HEK293T (cell line): ENCODE data around the gene GAB2.

Experiments
- CTCF ChIA-PET: fragments of 350-600 bp; formaldehyde crosslinking; extraction: SDS; loops from one replicate; lab custom pipeline; 2021; ENCODE audit warnings: antibody characterized with exemption, inconsistent platforms; lab: Yijun Ruan, JAX
- POLR2A ChIA-PET: fragments of 350-600 bp; formaldehyde crosslinking; extraction: SDS; loops from one replicate; lab custom pipeline; 2020; ENCODE audit warnings: antibody characterized with exemption, inconsistent platforms; lab: Yijun Ruan, JAX
- DNase-seq: peaks from one replicate; pipeline ENCODE4 v3.0.0; 2012; ENCODE audit warnings: mixed read lengths; ENCODE audit errors: extremely low spot score
- ARNT ChIP-seq: fragments of 450-650 bp; IDR thresholded peaks from 2 replicates; pipeline ENCODE4 v1.6.1; 2017; ENCODE audit warnings: mild to moderate bottlenecking
- BHLHE40 ChIP-seq: fragments of 450-650 bp; IDR thresholded peaks from 2 replicates; pipeline ENCODE4 v1.6.1; 2016; ENCODE audit warnings: mild to moderate bottlenecking, moderate library complexity, borderline replicate concordance
- CTBP1 ChIP-seq: fragments of 450-650 bp; IDR thresholded peaks from 2 replicates; pipeline ENCODE4 v1.6.1; 2016; ENCODE audit warnings: borderline replicate concordance
- ELF4 ChIP-seq: fragments of 450-650 bp; IDR thresholded peaks from 2 replicates; pipeline ENCODE4 v1.6.1; 2017; ENCODE audit warnings: antibody characterized with exemption
- FOXA1 ChIP-seq: fragments of 450-650 bp; IDR thresholded peaks from 2 replicates; pipeline ENCODE4 v1.6.1; 2016; ENCODE audit warnings: mild to moderate bottlenecking
- FOXK2 ChIP-seq: fragments of 450-650 bp; IDR thresholded peaks from 2 replicates; pipeline ENCODE4 v1.6.1; 2016; ENCODE audit warnings: mild to moderate bottlenecking
- FOXM1 ChIP-seq: fragments of 450-650 bp; IDR thresholded peaks from 2 replicates; pipeline ENCODE4 v1.6.1; 2017; ENCODE audit warnings: mild to moderate bottlenecking, borderline replicate concordance
- HDGF ChIP-seq: fragments of 450-650 bp; IDR thresholded peaks from 2 replicates; pipeline ENCODE4 v1.6.1; 2017; ENCODE audit warnings: antibody characterized with exemption, borderline replicate concordance
- L3MBTL2 ChIP-seq: fragments of 450-650 bp; conservative IDR thresholded peaks from 2 replicates; pipeline ENCODE4 v1.6.1; 2016; ENCODE audit warnings: mild to moderate bottlenecking
- LEF1 ChIP-seq: fragments of 450-650 bp; IDR thresholded peaks from 2 replicates; pipeline ENCODE4 v1.6.1; 2017; ENCODE audit warnings: mild to moderate bottlenecking, borderline replicate concordance
- NFRKB ChIP-seq: fragments of 450-650 bp; IDR thresholded peaks from 2 replicates; pipeline ENCODE4 v1.6.1; 2016; ENCODE audit warnings: mild to moderate bottlenecking, moderate library complexity
- PKNOX1 ChIP-seq: fragments of 450-650 bp; IDR thresholded peaks from 2 replicates; pipeline ENCODE4 v1.6.1; 2016
- SP1 ChIP-seq: fragments of 450-650 bp; IDR thresholded peaks from 2 replicates; pipeline ENCODE4 v1.6.1; 2017
- SUZ12 ChIP-seq: fragments of 450-650 bp; IDR thresholded peaks from 2 replicates; pipeline ENCODE4 v1.6.1; 2016; ENCODE audit warnings: mild to moderate bottlenecking
- TARDBP ChIP-seq: fragments of 450-650 bp; IDR thresholded peaks from 2 replicates; pipeline ENCODE4 v1.6.1; 2016
- ZNF384 ChIP-seq: fragments of 450-650 bp; IDR thresholded peaks from 2 replicates; pipeline ENCODE4 v1.6.1; 2016

The GAB2 gene

GRCh38 chr11:78428773-78429172, 11.2 kb upstream of the GAB2 start:
- TF ChIP-seq LEF1 (no peak), CTBP1 (no peak), NFRKB (no peak), ZNF384 (no peak)
- no peak for DNase-seq
- POLR2A ChIA-PET, result no interaction called here
- CTCF ChIA-PET, result interaction anchor here (0.6 to 1.2 kb wide), 4 partner anchors 10 to 293 kb away, joined by 3 to 5 read pairs (median 4); no protein-coding TSS in a partner anchor

GRCh38 chr11:78428266-78428636, 10.6 kb upstream of the GAB2 start:
- CTCF ChIA-PET, result interaction anchor here (1.0 to 1.2 kb wide), 2 partner anchors 10 to 200 kb away, joined by 3 to 5 read pairs; no protein-coding TSS in a partner anchor
- POLR2A ChIA-PET, result no interaction called here
- DNase-seq, result no peak
- TF ChIP-seq FOXM1, result no peak
- no peak for TF ChIP-seq BHLHE40
- no peak for TF ChIP-seq TARDBP
- TF ChIP-seq ELF4, result no peak
- TF ChIP-seq PKNOX1, result no peak
- no peak for TF ChIP-seq HDGF
- TF ChIP-seq CTBP1, result no peak
- TF ChIP-seq FOXK2, result no peak
- TF ChIP-seq ZNF384, result no peak
- no peak for TF ChIP-seq FOXA1
- no peak for TF ChIP-seq NFRKB
- TF ChIP-seq LEF1, result no peak
- TF ChIP-seq SP1, result no peak
- TF ChIP-seq ARNT, result no peak
- no peak for TF ChIP-seq L3MBTL2

DNA sequence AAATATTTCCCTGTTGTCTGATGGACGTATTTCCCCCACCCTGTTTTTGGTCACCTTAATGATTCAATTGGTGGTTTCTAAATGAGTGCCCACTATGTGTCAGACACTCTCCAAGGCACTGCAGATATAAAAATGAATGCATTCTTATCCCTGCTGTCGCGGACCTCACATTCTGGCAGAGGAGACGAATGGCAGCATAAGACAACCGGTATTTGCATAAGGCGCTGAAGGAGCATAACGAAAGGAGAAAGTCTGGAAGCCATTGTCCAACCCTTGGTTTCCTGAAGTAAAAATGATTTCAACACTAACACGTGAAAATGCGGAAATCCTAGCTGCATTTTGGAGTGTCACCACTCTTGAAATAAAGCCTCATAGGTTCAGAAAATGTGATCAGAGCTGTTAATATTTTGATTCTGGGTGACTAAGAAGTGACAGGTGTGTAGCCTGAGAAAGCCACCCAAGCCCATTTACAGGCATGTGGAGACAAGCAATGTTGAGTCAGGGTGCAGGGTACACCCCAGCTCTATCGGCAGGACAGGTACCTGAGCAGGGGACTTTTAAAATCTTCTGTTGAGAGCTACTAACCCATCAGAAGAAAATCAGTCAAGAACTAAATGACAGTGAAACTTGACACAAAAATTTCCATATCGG, 10.1 kb upstream of the GAB2 start:
- POLR2A ChIA-PET, result interaction anchor here (1.0 kb wide), 1 partner anchor 147 kb away, joined by 5 read pairs; the partner anchor contains the start of gene NARS2
- CTCF ChIA-PET, result interaction anchor here (1.0 kb wide), 1 partner anchor 9 kb away, joined by 3 read pairs; no protein-coding TSS in a partner anchor
- DNase-seq, result no peak

GRCh38 chr11:78426845-78427244, 9.2 kb upstream of the GAB2 start:
- ChIA-PET POLR2A (interaction anchor here (1.0 kb wide), 1 partner anchor 148 kb away, joined by 5 read pairs; the partner anchor contains the start of gene NARS2), CTCF (no interaction called here)
- DNase-seq, result no peak
- no peak for TF ChIP-seq SP1
- TF ChIP-seq NFRKB, result no peak
- no peak for TF ChIP-seq SUZ12
- TF ChIP-seq ZNF384, result no peak
- TF ChIP-seq FOXA1, result no peak
- TF ChIP-seq BHLHE40, result no peak
- TF ChIP-seq CTBP1, result no peak
- no peak for TF ChIP-seq ELF4
- no peak for TF ChIP-seq LEF1
- TF ChIP-seq FOXM1, result no peak
- TF ChIP-seq ARNT, result no peak
- no peak for TF ChIP-seq FOXK2

More for the DNA sequence above, 10.1 kb upstream of the GAB2 start:
- TF ChIP-seq FOXA1 (no peak), NFRKB (no peak), TARDBP (no peak), PKNOX1 (no peak), FOXM1 (no peak), HDGF (no peak), CTBP1 (no peak), FOXK2 (no peak), LEF1 (no peak), SUZ12 (no peak)

DNA sequence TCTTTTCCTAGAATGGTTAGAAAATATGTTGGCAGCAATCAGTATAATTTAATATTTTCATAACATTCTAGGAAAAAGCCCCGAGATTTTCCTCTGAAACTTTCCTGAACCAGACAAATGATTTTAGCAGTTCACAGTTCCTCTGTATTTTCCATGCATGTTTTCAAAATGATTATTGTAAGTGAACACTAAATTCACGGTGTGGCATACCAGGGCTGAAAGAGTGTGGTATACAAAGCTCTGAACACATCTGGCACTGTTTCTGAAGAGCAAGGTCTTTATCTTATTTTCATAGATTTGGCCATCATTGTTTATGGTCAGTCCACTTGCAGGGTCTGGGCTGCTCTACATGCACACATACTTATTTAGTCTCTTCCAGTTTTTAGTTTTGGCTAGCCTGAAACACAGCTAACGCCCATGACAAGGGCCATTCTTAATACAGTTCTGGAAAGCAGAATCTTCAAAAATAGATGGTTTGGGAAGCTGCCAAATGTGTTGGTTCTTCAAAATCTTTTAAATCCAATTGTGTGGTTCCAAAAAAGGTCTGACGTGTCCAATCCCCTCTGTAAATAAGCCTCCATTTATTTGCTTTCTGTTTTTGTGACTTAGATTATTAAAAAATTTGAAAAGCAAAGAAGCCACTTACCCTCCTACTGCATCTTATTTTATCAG, 7.9 kb upstream of the GAB2 start:
- DNase-seq, result no peak
- TF ChIP-seq FOXM1 (no peak), ARNT (no peak), ZNF384 (no peak), FOXA1 (no peak)
- CTCF ChIA-PET, result no interaction called here
- POLR2A ChIA-PET, result no interaction called here

DNA sequence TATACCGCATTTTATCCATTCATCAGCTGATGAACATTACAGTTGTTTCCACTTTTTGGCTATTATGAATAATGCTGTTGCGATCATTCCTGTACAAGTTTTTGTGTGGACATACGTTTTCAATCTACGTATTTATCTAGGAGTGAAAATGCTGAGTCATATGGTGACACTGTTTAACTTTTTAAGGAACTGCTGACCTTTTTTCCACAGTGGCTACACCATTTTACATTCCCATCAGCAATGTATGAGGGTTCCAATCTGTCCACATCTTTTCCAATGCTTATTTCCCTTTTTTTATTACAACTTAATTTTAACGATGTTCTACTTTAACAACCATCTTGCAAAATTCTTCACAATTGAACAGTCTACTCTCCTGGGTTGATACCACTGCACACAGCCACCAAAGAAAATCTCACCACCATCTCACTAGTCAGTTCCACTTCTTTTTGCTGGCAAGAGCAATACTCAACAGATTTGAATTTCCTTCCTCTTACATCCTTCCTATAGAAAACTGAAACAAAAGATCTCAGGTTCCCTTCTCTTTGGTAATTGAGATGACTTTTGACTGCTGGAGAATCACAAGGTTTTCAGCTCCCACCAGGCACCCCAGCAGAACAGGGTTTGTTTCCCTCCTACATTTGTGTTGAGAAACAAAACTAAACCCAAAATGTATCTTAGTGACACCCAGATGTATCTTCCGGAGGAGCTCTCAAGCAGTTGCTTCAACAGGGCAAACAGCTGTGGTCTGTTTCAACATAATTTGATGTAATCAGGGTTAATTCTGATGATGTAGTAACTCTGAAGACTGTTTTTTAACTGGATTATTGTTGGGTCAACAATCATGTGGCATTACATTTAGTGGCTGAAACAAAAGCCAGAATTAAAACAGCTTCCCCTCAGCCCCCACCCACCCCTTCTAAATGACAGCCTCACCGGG, 7.0 kb upstream of the GAB2 start:
- DNase-seq, result no peak
- POLR2A ChIA-PET, result no interaction called here
- CTCF ChIA-PET, result no interaction called here
- TF ChIP-seq SUZ12 (no peak), ARNT (no peak), FOXM1 (no peak), FOXK2 (no peak), TARDBP (no peak), PKNOX1 (no peak), NFRKB (no peak), ELF4 (no peak)
